CD4-positive, alpha-beta T cell treated with Interleukin-15 for 4 hours (primary cell): ENCODE results near the gene SWAP70.

Source experiments
- DNase-seq: peaks from one replicate; pipeline ENCODE4 v3.0.0-alpha.2; 2020; ENCODE audit warnings: low spot score

Gene SWAP70

GRCh38 chr11:9651899-9652748, 11.8 kb upstream of the SWAP70 start:
- DNase-seq: no peak

- DNase-seq: no peak
Measured at GRCh38 chr11:9653871-9654270, 10.0 kb upstream of the SWAP70 start.

GRCh38 chr11:9656864-9657263, 7.0 kb upstream of the SWAP70 start:
- no peak for DNase-seq

- DNase-seq: no peak
Measured at GRCh38 chr11:9657531-9657930, 6.3 kb upstream of the SWAP70 start.

GRCh38 chr11:9660886-9661285, 3.0 kb upstream of the SWAP70 start:
- no peak for DNase-seq

GRCh38 chr11:9662273-9662672, 1.6 kb upstream of the SWAP70 start:
- no peak for DNase-seq

GRCh38 chr11:9664276-9665171, 647 bp downstream of the SWAP70 start:
- DNase-seq: no peak

GRCh38 chr11:9665749-9666148, 1.9 kb downstream of the SWAP70 start:
- DNase-seq: no peak

- DNase-seq: no peak
Measured at GRCh38 chr11:9669954-9670353, 6.1 kb downstream of the SWAP70 start.

GRCh38 chr11:9672288-9672916, 8.5 kb downstream of the SWAP70 start:
- no peak for DNase-seq

GRCh38 chr11:9672918-9673317, 9.0 kb downstream of the SWAP70 start:
- DNase-seq: no peak

GRCh38 chr11:9675691-9676090, 11.8 kb downstream of the SWAP70 start:
- DNase-seq: no peak

GRCh38 chr11:9677951-9678350, 14.1 kb downstream of the SWAP70 start:
- no peak for DNase-seq

GRCh38 chr11:9678576-9678975, 14.7 kb downstream of the SWAP70 start:
- DNase-seq: no peak

GRCh38 chr11:9680028-9680427, 16.2 kb downstream of the SWAP70 start:
- DNase-seq: no peak

GRCh38 chr11:9681583-9682372, 17.9 kb downstream of the SWAP70 start:
- no peak for DNase-seq

- DNase-seq: no peak
Measured at GRCh38 chr11:9687711-9688477, 24.0 kb downstream of the SWAP70 start.

GRCh38 chr11:9688716-9689511, 25.0 kb downstream of the SWAP70 start:
- no peak for DNase-seq

- DNase-seq: no peak
Measured at GRCh38 chr11:9689721-9690120, 25.8 kb downstream of the SWAP70 start.

GRCh38 chr11:9691865-9692264, 28.0 kb downstream of the SWAP70 start:
- no peak for DNase-seq
